GM18873 (cell line): ENCODE measurements around the gene TTF2.
"Not testable (repeated sequence)": the region's sequence is repeated elsewhere in the genome, so short reads cannot be mapped to it uniquely, and the experiment has no call there.

Source experiments
- ATAC-seq: cut with Tn5 transposase; IDR thresholded peaks from one replicate; pipeline ENCODE4 v1.9.1; 2021; ENCODE audit warnings: mild to moderate bottlenecking, moderate library complexity, moderate number of reproducible peaks; ENCODE audit not compliant: unreplicated experiment, low FRiP score

The TTF2 gene

GRCh38 chr1:117089996-117090395 lies 29.9 kb downstream of the TTF2 start:
- no peak for ATAC-seq

- no peak for ATAC-seq
These were observed 32.5 kb downstream of the TTF2 start for GRCh38 chr1:117092594-117092993.

GRCh38 chr1:117093091-117093534 lies 33.0 kb downstream of the TTF2 start:
- ATAC-seq: no peak

GRCh38 chr1:117093870-117094621 lies 33.9 kb downstream of the TTF2 start:
- ATAC-seq: peak; percentile 62

- no peak for ATAC-seq
These were observed 34.9 kb downstream of the TTF2 start for GRCh38 chr1:117094841-117095604.

- no peak for ATAC-seq
These were observed 36.9 kb downstream of the TTF2 start for GRCh38 chr1:117096951-117097408.

GRCh38 chr1:117097443-117097842 lies 37.3 kb downstream of the TTF2 start:
- no peak for ATAC-seq

- peak; percentile 65 for ATAC-seq
These were observed 38.3 kb downstream of the TTF2 start for GRCh38 chr1:117098287-117098890.

GRCh38 chr1:117101334-117101733 lies 41.2 kb downstream of the TTF2 start:
- no peak for ATAC-seq

GRCh38 chr1:117101858-117102257 lies 41.7 kb downstream of the TTF2 start:
- not testable (repeated sequence) for ATAC-seq

- no peak for ATAC-seq
These were observed 44.9 kb downstream of the TTF2 start for GRCh38 chr1:117104986-117105385.

GRCh38 chr1:117105722-117106121 lies 45.6 kb downstream of the TTF2 start:
- ATAC-seq: no peak

- ATAC-seq: no peak
These were observed 46.4 kb downstream of the TTF2 start for GRCh38 chr1:117106478-117106877.

GRCh38 chr1:117107364-117107763 lies 47.2 kb downstream of the TTF2 start:
- ATAC-seq: no peak

GRCh38 chr1:117110774-117111173 lies 50.6 kb downstream of the TTF2 start:
- no peak for ATAC-seq

- no peak for ATAC-seq
These were observed 52.1 kb downstream of the TTF2 start for GRCh38 chr1:117112047-117112717.

- ATAC-seq: no peak
These were observed 53.1 kb downstream of the TTF2 start for GRCh38 chr1:117113199-117113598.

- no peak for ATAC-seq
These were observed 54.8 kb downstream of the TTF2 start for GRCh38 chr1:117114877-117115276.

- ATAC-seq: no peak
These were observed 56.1 kb downstream of the TTF2 start for GRCh38 chr1:117116090-117116783.

GRCh38 chr1:117116784-117117130 lies 56.6 kb downstream of the TTF2 start:
- no peak for ATAC-seq
